OCI-LY7 (cell line): ENCODE measurements around the gene ACTL8. TPM values are rescaled to one million over a fixed set of nuclear protein-coding genes. Genes with fewer than 3 reads are reported as not detected.

Experiments used
- BruUV-seq: library from RNA; stranded (reverse); fragments of 400-500 nt; replicated peaks from 2 replicates; lab custom pipeline; 2021; lab: Mats Ljungman, UMichigan
- CTCF ChIA-PET: fragments of 300-600 bp; sonication (Branson Sonifier 250); formaldehyde crosslinking; loops from one replicate; lab custom pipeline; 2022; ENCODE audit warnings: antibody characterized with exemption; ENCODE audit not compliant: unreplicated experiment; lab: Charles Lee
- POLR2A ChIA-PET: fragments of 300-600 bp; sonication (Branson Sonifier 250); formaldehyde crosslinking; loops from one replicate; lab custom pipeline; 2022; ENCODE audit warnings: antibody characterized with exemption; lab: Charles Lee
- DNase-seq: peaks from one replicate; pipeline ENCODE4 v3.0.0-alpha.2; 2015; ENCODE audit warnings: low spot score
- H2AFZ ChIP-seq: fragments of 200-600 bp; sonication (generic), shearing (Covaris generic); 2 replicates; pipeline ENCODE4 v1.6.1; 2014; ENCODE audit warnings: mild to moderate bottlenecking, antibody characterized with exemption, low read length, moderate library complexity
- H3K27ac ChIP-seq: fragments of 200-600 bp; sonication (generic); 2 replicates; pipeline ENCODE4 v1.5.1; 2014; ENCODE audit warnings: mixed run types, low read depth, mild to moderate bottlenecking, moderate library complexity, low read length, inconsistent platforms; ENCODE audit not compliant: poor library complexity, severe bottlenecking
- H3K36me3 ChIP-seq: fragments of 200-600 bp; sonication (generic); 2 replicates; pipeline ENCODE4 v1.6.1; 2014; ENCODE audit warnings: mild to moderate bottlenecking, antibody characterized with exemption, low read length, moderate library complexity, mixed read lengths; ENCODE audit not compliant: insufficient read depth
- H3K4me1 ChIP-seq: fragments of 200-600 bp; sonication (generic); 2 replicates; pipeline ENCODE4 v1.5.1; 2014; ENCODE audit warnings: mild to moderate bottlenecking, low read length; ENCODE audit not compliant: insufficient read depth, poor library complexity, severe bottlenecking
- H3K4me2 ChIP-seq: fragments of 200-600 bp; sonication (generic); 2 replicates; pipeline ENCODE4 v1.6.1; 2014; ENCODE audit warnings: mild to moderate bottlenecking, low read length
- H3K4me3 ChIP-seq: fragments of 200-600 bp; sonication (generic); 2 replicates; pipeline ENCODE4 v1.5.1; 2014; ENCODE audit warnings: mild to moderate bottlenecking, low read depth, low read length; ENCODE audit not compliant: poor library complexity, severe bottlenecking
- H3K79me2 ChIP-seq: fragments of 200-600 bp; sonication (generic); 2 replicates; pipeline ENCODE4 v1.6.1; 2016; ENCODE audit warnings: low read depth, mild to moderate bottlenecking, low read length, moderate library complexity, mixed read lengths; ENCODE audit not compliant: insufficient read depth
- H3K9me2 ChIP-seq: fragments of 200-600 bp; sonication (generic); 2 replicates; pipeline ENCODE4 v1.6.1; 2016; ENCODE audit warnings: mild to moderate bottlenecking, low read length, mixed read lengths; ENCODE audit not compliant: insufficient read depth
- H3K9me3 ChIP-seq: fragments of 200-600 bp; sonication (generic); 2 replicates; pipeline ENCODE4 v1.6.1; 2014; ENCODE audit warnings: mild to moderate bottlenecking, mixed run types, low read length, mixed read lengths
- H4K20me1 ChIP-seq: fragments of 200-600 bp; sonication (generic); 2 replicates; pipeline ENCODE4 v1.6.1; 2014; ENCODE audit warnings: mild to moderate bottlenecking, antibody characterized with exemption, low read length, moderate library complexity, mixed read lengths; ENCODE audit not compliant: insufficient read depth
- EZH2phosphoT487 ChIP-seq: fragments of 200-600 bp; sonication (generic); IDR thresholded peaks from 2 replicates; pipeline ENCODE4 v1.6.1; 2018; ENCODE audit warnings: low read depth, borderline replicate concordance, mild to moderate bottlenecking, mixed run types, antibody characterized with exemption, low read length, moderate library complexity, mixed read lengths
- intact Hi-C: fragments of 100-400 bp; cut with micrococcal nuclease; formaldehyde crosslinking; loops from one replicate; pipeline ENCODE4 v1.10.0; 2022; ENCODE audit not compliant: unreplicated experiment
- total RNA-seq, 2 experiments: library from RNA; depleted of rRNA in 1 of 2; stranded (reverse); fragments of >200 nt in 1 of 2; shearing (Covaris generic) in 1 of 2; gene quantifications; 2 replicates each; pipeline ENCODE4 v1.2.3, GENCODE V29; 2014 to 2022
- TF ChIP-seq, protein P1 (sequence below): fragments of 200-600 bp; sonication (generic); conservative IDR thresholded peaks from 2 replicates; pipeline ENCODE4 v1.5.1; 2014; ENCODE audit warnings: mild to moderate bottlenecking, antibody characterized with exemption, low read length, moderate library complexity, mixed read lengths

The ACTL8 gene
- total RNA-seq, 2 experiments from 2014 or later: not detected

DNA sequence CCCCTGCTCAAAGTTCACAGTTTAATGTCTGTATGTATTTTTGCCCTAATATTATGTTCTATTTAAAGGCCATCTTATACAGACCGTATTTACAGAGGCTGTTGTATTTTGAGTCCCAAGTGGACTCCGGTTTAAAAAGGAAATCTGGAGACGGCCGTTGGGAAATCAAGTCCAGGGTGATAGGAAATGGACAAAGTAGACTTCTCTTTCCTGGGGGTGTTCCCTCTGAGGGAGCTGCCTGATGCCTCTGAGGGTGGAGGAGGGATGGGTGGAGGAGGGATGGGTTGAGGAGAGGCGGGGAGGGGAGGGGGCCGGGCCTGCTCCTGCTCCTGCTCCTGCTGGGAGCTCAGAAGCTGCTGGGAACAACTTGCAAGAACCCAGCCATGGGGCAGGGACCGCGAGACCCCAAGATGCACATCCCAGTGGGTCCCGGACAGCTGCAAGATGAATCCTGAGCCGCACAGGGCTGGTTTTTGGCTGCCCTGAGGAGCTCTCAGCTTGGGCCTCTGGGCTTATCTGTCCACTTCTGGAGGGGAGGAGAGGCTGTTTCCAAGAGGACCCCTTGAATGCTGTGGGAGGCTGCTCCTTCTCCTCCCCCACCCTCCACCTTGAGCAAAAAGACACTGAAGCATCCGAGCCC is 12.0 kb upstream of the ACTL8 start:
- Histone ChIP-seq H3K4me2 (no peak overlapping the region), H3K79me2 (no peaks in the 10 kb centered on the region), H3K9me2 (no peaks in the 10 kb centered on the region), H4K20me1 (no peaks in the 10 kb centered on the region), H2AFZ (no peak overlapping the region), H3K9me3 (no peaks in the 10 kb centered on the region), H3K4me1 (no peaks in the 10 kb centered on the region), H3K4me3 (no peak overlapping the region), H3K27ac (no peak overlapping the region), H3K36me3 (no peaks in the 10 kb centered on the region)
- no TSS peak for BruUV-seq
- ChIA-PET POLR2A (interaction anchor here (0.6 kb wide), 1 partner anchor 1055 kb away, joined by 3 read pairs; no protein-coding TSS in a partner anchor), CTCF (no interaction called here)
- intact Hi-C loops: loop anchor here (10.0 kb wide), 1 partner anchor 78 kb away; no protein-coding TSS in a partner anchor
- DNase-seq: no peak
- TF ChIP-seq, protein P1, sequence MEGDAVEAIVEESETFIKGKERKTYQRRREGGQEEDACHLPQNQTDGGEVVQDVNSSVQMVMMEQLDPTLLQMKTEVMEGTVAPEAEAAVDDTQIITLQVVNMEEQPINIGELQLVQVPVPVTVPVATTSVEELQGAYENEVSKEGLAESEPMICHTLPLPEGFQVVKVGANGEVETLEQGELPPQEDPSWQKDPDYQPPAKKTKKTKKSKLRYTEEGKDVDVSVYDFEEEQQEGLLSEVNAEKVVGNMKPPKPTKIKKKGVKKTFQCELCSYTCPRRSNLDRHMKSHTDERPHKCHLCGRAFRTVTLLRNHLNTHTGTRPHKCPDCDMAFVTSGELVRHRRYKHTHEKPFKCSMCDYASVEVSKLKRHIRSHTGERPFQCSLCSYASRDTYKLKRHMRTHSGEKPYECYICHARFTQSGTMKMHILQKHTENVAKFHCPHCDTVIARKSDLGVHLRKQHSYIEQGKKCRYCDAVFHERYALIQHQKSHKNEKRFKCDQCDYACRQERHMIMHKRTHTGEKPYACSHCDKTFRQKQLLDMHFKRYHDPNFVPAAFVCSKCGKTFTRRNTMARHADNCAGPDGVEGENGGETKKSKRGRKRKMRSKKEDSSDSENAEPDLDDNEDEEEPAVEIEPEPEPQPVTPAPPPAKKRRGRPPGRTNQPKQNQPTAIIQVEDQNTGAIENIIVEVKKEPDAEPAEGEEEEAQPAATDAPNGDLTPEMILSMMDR: no peak
- no peak for TF ChIP-seq EZH2phosphoT487

DNA sequence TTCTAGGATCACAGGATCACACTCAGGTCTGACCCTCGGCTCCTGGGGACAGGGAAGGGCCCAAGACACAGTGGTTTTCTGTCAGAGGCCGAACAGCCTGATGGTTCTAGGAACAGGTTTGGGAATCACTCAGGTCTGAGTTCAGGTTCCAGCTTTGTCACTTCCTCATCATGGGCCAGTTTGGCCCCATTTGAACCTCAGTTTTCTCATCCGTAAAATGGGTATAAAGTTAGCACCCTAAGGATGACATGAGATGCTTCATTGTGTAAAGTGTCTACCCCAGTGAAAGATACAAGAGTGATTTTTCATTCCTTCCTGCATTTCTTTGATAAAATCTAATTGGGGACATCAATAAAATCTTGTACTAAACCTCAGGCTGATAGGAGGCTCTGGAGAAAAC is 11.2 kb upstream of the ACTL8 start:
- Histone ChIP-seq H3K9me2 (no peaks in the 10 kb centered on the region), H4K20me1 (no peaks in the 10 kb centered on the region), H3K79me2 (no peaks in the 10 kb centered on the region), H3K4me2 (no peak overlapping the region), H3K36me3 (no peaks in the 10 kb centered on the region), H3K4me1 (no peaks in the 10 kb centered on the region), H3K27ac (no peak overlapping the region), H3K4me3 (no peak overlapping the region), H3K9me3 (no peaks in the 10 kb centered on the region), H2AFZ (no peak overlapping the region)
- intact Hi-C loops: loop anchor here (10.0 kb wide), 1 partner anchor 79 kb away; no protein-coding TSS in a partner anchor
- TF ChIP-seq, protein P1: no peak
- TF ChIP-seq EZH2phosphoT487: no peak
- ChIA-PET CTCF (no interaction called here), POLR2A (interaction anchor here (0.6 kb wide), 1 partner anchor 1054 kb away, joined by 3 read pairs; no protein-coding TSS in a partner anchor)
- DNase-seq: no peak
- BruUV-seq: no TSS peak
